ENCODE measurements around the gene FLNB.

DNA sequence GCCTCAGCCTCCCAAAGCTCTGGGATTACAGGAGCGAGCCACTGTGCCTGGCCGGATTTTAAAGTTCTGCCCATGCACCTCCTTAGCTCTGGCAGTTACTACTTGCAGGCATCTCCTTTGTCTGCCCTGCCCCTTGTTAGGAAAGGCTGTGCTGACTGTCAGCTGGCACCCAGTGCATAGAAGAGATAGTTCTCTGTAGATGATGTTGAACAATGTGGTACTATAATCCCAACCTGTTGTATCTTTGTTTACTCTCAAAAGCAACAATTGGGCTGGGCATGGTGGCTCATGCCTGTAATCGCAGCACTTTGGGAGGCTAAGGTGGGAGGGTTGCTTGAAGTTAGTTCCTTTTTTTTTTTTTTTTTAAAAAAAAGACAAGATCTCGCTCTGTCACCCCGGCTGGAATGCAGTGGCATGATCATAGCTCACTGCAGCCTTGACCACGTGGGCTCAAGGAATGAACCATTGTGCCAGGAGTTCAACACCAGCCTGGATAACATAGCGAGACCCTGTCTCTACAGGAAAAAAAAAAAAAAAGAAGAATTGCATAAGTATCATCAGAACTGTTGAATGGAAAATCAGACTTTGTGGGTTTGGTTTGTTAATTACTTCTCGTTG is 30.6 kb downstream of the FLNB start:
- TF ChIP-seq POLR2A (IDR thresholded peaks at IDR 0.05): no peak
- TF ChIP-seq, protein P1, sequence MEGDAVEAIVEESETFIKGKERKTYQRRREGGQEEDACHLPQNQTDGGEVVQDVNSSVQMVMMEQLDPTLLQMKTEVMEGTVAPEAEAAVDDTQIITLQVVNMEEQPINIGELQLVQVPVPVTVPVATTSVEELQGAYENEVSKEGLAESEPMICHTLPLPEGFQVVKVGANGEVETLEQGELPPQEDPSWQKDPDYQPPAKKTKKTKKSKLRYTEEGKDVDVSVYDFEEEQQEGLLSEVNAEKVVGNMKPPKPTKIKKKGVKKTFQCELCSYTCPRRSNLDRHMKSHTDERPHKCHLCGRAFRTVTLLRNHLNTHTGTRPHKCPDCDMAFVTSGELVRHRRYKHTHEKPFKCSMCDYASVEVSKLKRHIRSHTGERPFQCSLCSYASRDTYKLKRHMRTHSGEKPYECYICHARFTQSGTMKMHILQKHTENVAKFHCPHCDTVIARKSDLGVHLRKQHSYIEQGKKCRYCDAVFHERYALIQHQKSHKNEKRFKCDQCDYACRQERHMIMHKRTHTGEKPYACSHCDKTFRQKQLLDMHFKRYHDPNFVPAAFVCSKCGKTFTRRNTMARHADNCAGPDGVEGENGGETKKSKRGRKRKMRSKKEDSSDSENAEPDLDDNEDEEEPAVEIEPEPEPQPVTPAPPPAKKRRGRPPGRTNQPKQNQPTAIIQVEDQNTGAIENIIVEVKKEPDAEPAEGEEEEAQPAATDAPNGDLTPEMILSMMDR (IDR thresholded peaks at IDR 0.05): no peak
- no peak for TF ChIP-seq POLR2AphosphoS5 (IDR thresholded peaks at IDR 0.05)
